GM12878 (cell line): ENCODE data around the gene ERC1.

Experiments used
- FOXM1 ChIP-seq: IDR thresholded peaks from 2 replicates; pipeline ENCODE4 v1.6.1; 2012; ENCODE audit warnings: low read depth, mild to moderate bottlenecking, inconsistent platforms, low read length, moderate library complexity
- HDAC6 ChIP-seq: fragments of 200-600 bp; sonication (generic); IDR thresholded peaks from one replicate; pipeline ENCODE4 v1.8.0; 2017; ENCODE audit warnings: antibody characterized with exemption; ENCODE audit not compliant: unreplicated experiment
- KLF5 ChIP-seq: fragments of 450-650 bp; IDR thresholded peaks from 2 replicates; pipeline ENCODE4 v1.6.1; 2014; ENCODE audit warnings: mild to moderate bottlenecking; ENCODE audit not compliant: partially characterized antibody
- POLR2AphosphoS5 ChIP-seq: IDR thresholded peaks from 2 replicates; pipeline ENCODE4 v1.6.1; 2011; ENCODE audit warnings: mild to moderate bottlenecking, low read length, inconsistent platforms
- RAD51 ChIP-seq: fragments of 450-650 bp; IDR thresholded peaks from 2 replicates; pipeline ENCODE4 v1.6.1; 2016; ENCODE audit warnings: moderate library complexity, mild to moderate bottlenecking, inconsistent platforms

- TF ChIP-seq KLF5 = no peak
- TF ChIP-seq HDAC6 = no peak
- no peak for TF ChIP-seq RAD51
- no peak for TF ChIP-seq POLR2AphosphoS5
- TF ChIP-seq FOXM1 = no peak
Observed at GRCh38 chr12:1212526-1212925, 221.5 kb downstream of the ERC1 start.
